COLO829 (cell line): ENCODE results near the gene PPP4C.
A peak's percentile ranks its signal among the peaks of the same experiment; 100 is the strongest.
"Not testable (repeated sequence)": the region's sequence is repeated elsewhere in the genome, so short reads cannot be mapped to it uniquely, and the experiment has no call there.

Experiments
- DNase-seq: peaks from one replicate; pipeline ENCODE4 v3.0.0; 2012; ENCODE audit warnings: low spot score

The PPP4C gene

GRCh38 chr16:30075503-30076275 is at the start of gene PPP4C:
TSS of gene PPP4C (plus strand) at chr16:30075994. CDS start at chr16:30076378, 384 bp downstream.
- DNase-seq, result peak; percentile 95

GRCh38 chr16:30026449-30026848 is 49.3 kb upstream of the PPP4C start:
- no peak for DNase-seq

GRCh38 chr16:30027588-30028437 is 48.0 kb upstream of the PPP4C start:
- DNase-seq, result no peak

- DNase-seq, result no peak
These were observed 47.2 kb upstream of the PPP4C start for GRCh38 chr16:30028438-30029076.

- DNase-seq, result no peak
These were observed 45.6 kb upstream of the PPP4C start for GRCh38 chr16:30030011-30030685.

GRCh38 chr16:30030841-30031413 is 44.9 kb upstream of the PPP4C start, which contains the start of gene TLCD3B:
TSS of gene TLCD3B (minus strand) at chr16:30031271. CDS start at chr16:30030527, 744 bp downstream.
- no peak for DNase-seq

GRCh38 chr16:30031477-30031918 is 44.3 kb upstream of the PPP4C start:
- DNase-seq, result no peak

- no peak for DNase-seq
These were observed 43.5 kb upstream of the PPP4C start for GRCh38 chr16:30032083-30032819.

GRCh38 chr16:30033270-30033669 is 42.5 kb upstream of the PPP4C start:
- no peak for DNase-seq

GRCh38 chr16:30040221-30040620 is 35.6 kb upstream of the PPP4C start:
- no peak for DNase-seq

- DNase-seq, result not testable (repeated sequence)
These were observed 35.1 kb upstream of the PPP4C start for GRCh38 chr16:30040690-30041089.

- no peak for DNase-seq
These were observed 34.0 kb upstream of the PPP4C start for GRCh38 chr16:30041841-30042240.

GRCh38 chr16:30046178-30046577 is 29.6 kb upstream of the PPP4C start:
- DNase-seq, result no peak

- no peak for DNase-seq
These were observed 29.2 kb upstream of the PPP4C start for GRCh38 chr16:30046588-30046987.

GRCh38 chr16:30049871-30050270 is 25.9 kb upstream of the PPP4C start:
- no peak for DNase-seq

GRCh38 chr16:30051518-30051917 is 24.3 kb upstream of the PPP4C start:
- DNase-seq, result peak; percentile 36

GRCh38 chr16:30052671-30053372 is 23.0 kb upstream of the PPP4C start:
- peak; percentile 99 for DNase-seq

GRCh38 chr16:30053376-30054015 is 22.3 kb upstream of the PPP4C start:
- peak; percentile 92 for DNase-seq

- DNase-seq, result no peak
These were observed 21.3 kb upstream of the PPP4C start for GRCh38 chr16:30054451-30054850.
